GM18526 (cell line): Measurements from ENCODE around the gene ADGRG7.

Source experiments
- POLR2A ChIP-seq: IDR thresholded peaks from 3 replicates; pipeline ENCODE4 v1.6.1; 2011; ENCODE audit not compliant: insufficient read length; ENCODE audit errors: extremely low read depth

ADGRG7 gene

DNA sequence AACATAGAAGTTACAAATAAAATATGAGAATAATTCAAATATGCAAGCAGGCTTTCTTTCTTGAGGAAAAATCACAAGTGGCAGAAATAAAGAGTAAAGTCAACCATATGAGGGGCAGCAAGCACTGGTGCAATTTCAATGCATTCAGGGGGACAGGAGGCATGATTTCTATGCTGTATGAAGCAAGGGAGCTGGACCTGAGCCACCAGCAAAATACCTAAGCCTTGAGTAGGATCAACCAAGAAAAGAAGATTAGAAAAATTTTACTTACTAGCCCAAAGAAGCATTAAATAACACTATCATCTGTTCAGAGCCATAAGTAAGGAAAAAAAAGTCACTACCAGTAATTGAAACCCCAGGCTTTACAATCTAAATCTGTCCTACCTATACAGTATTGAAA lies 6.3 kb downstream of the ADGRG7 start:
- TF ChIP-seq POLR2A: no peak

GRCh38 chr3:100621251-100621650 lies 11.8 kb downstream of the ADGRG7 start:
- TF ChIP-seq POLR2A: no peak

DNA sequence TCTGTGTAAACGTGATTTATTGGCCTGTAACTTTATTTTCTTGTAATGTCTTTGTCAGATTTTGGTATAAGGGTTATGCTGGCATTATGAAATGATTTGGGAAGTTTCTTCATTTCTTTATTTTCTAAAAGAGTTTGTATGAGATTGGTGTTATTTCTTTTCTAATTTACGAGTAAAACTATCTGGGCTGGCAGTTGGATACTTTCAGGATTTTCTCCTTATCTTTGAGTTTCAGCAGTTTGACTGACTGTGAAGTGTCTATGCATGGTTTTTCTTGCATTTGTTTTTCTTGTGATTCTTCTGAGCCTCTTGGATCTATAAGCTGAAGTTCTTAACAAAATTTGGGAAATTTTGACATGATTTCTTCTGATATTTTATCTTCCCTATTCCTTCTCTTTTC lies 18.1 kb downstream of the ADGRG7 start:
- TF ChIP-seq POLR2A: no peak

DNA sequence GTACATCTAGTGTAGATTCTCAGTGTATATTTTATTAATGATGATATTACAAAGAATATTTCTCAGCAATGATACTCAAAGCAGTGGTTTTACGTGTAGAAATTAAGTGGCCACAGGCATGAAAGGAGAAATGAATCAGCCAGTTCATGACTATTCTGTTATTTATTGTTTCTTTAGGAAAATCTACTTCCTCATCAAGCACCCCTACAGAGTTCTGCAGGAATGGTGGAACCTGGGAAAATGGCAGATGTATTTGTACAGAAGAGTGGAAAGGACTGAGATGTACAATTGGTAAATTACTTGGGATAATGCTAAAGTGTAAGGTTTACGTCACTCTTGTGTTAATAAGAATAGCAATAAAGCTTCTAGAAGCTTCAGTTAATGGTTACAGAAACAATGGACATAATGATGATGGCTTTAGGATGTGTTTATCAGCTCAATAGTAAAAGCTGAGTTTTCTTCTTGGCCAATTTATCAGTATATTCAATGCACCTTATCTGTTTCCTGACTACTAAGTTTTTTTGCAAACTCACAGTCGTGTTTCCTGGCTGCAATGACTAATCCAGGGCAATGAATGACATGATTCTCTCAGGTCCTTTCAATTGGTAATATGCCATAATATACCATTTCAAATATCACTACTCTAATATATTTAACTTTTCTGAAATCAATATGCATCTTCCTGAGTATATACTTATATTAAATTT lies 20.2 kb downstream of the ADGRG7 start:
- no peak for TF ChIP-seq POLR2A

- TF ChIP-seq POLR2A: no peak
Observed at GRCh38 chr3:100630664-100631063, 21.3 kb downstream of the ADGRG7 start.

DNA sequence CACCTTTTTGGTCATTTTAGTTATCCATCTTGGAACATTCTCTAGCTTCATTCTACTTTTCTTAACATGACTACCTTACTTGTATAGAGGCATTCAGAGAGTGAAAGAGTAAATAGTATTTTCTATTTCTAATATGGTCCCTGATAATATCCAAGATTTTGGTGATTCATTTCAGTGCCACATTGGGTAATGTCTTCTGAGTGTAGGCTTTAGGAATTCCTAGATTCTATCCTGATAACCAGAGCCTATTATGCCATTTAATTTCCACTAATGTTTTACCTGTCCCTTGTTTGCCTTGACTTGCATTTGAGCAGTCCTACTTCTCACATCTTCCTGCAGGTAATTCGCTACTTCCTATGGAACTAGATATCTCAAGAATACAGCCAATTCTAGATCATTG lies 21.8 kb downstream of the ADGRG7 start:
- TF ChIP-seq POLR2A: no peak

DNA sequence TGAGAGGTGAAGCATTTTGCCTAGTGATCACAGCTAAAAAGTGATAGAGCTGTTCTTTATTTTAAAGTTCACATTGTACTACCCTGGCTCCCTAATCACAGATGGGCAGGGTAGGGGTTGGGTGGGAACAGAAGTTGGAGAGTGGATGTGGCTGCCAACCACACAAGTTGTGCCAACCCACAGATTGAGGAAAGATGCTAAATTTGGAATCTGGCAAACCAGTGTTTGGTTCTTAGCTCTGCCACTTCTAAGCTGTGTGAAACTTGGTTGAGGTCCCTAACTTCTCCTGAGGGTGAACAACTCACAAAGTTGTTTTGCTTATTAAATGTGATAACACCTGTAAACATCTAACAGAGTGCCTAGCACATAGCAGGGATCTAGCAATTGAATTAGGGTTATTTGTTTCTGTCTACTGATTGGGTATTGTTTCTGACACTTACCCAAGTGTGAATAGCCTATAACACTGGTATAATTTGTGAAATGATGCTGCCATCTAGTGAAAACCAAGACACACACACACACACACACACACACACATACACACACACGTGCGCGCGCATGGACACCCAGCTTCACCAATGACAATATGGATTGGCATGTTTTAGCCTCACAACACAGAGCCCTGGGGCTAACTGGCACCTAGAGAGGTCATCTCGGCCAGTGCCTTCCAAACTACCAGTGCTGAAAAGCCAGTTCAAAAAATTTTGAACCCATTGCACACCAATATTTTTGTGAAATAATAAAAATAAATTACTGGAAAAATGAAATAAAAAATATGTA lies 25.3 kb downstream of the ADGRG7 start:
- TF ChIP-seq POLR2A: no peak

DNA sequence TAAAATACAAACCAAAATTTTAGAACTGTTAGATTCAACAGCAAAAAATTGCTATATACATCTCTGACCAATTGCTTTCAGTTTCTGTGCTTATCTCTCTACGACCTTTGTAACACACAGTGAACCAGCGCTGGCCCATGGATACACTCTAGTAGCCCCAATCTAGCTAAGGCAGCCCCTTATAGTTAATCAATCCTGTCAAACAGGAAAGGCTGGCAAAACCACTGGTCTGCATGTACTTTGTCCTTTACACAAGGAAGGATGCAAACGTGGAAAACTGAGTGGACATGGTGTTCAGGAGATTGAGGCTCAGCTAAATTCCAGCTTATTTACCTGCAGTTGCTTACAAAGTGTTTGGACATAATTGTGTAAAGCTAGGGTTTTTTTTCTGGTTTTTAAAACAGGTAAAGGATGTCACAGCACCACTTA lies 25.9 kb downstream of the ADGRG7 start:
- TF ChIP-seq POLR2A: no peak

DNA sequence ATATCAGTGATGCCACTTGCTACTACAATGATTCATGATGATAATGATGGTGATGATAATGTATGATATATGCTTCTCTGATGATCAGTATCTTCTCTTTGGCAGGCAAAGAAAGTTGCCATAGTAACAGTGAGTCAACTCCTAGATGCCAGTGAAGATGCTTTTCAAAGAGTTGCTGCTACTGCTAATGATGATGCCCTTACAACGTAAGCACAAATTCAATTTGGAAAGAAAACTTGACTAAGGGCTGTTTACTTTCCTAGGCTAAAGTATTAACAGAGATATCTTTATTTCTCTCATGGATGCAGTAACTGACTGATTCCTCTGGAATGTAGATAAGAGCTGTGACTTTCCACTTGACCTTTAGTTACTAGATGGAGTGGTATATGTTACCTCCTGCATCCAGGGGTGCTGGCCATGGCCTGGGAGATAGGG lies 27.8 kb downstream of the ADGRG7 start:
- no peak for TF ChIP-seq POLR2A

- TF ChIP-seq POLR2A: no peak
Observed at GRCh38 chr3:100640633-100641032, 31.2 kb downstream of the ADGRG7 start.

DNA sequence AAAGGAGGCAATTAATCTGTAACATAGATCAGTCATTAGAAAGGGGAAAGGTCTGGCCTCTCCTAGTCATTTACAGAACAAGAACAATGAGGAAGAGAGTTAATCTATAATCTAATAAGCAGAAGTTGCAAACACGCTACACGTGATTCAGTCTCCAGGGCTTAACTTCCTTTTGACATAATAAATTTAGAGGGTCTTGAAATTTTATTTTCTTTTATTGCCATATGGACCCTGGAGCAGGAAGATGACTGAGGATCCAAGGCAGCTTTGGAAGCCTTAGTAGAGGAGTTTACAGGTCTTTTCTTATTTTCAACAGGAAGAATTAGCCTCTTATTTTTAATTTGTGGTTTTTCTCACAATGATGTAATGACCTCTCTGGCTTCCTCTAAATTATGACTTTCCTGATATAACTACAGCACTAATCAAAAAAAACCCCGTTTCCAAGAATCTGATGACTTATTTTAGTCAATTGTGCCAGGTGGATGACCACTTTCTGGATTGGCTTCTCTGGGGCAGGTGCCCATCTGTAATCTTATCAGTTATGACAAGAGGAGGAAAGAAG lies 32.2 kb downstream of the ADGRG7 start:
- no peak for TF ChIP-seq POLR2A

DNA sequence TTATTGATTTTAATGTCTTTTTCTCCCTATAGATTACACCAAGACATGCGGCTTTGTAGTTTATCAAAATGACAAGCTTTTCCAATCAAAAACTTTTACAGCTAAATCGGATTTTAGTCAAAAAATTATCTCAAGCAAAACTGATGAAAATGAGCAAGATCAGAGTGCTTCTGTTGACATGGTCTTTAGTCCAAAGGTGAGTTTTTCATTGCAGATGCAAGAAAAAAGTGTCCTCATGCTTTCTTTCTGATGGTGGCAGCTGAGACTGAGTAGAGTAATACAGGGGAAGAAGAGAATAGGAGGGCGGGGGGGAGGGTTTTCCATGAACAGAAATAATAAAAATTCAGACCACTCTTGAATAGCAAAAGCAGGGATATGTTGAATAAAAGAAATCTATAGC lies 36.5 kb downstream of the ADGRG7 start:
- TF ChIP-seq POLR2A: no peak

GRCh38 chr3:100647171-100647570 lies 37.8 kb downstream of the ADGRG7 start:
- TF ChIP-seq POLR2A: no peak

- no peak for TF ChIP-seq POLR2A
Observed at GRCh38 chr3:100647657-100648056, 38.3 kb downstream of the ADGRG7 start.

GRCh38 chr3:100650651-100651619 lies 41.5 kb downstream of the ADGRG7 start:
- TF ChIP-seq POLR2A: no peak
